IMR-90 (cell line): ENCODE data around the gene GBP6. TPM values are rescaled to one million over a fixed set of nuclear protein-coding genes. Genes with fewer than 3 reads are reported as not detected.

Experiments
- ATAC-seq: fragments of 200-7000 bp; cut with Tn5 transposase; 2 replicates; pipeline ENCODE4 v1.9.1; 2020; ENCODE audit warnings: low read depth, mild to moderate bottlenecking, moderate library complexity
- BruUV-seq: library from RNA; stranded (reverse); fragments of 400-500 nt; replicated peaks from 2 replicates; lab custom pipeline; 2021; lab: Mats Ljungman, UMichigan
- CTCF ChIA-PET: fragments of 300-600 bp; formaldehyde crosslinking; extraction: SDS; loops from one replicate; lab custom pipeline; 2021; ENCODE audit warnings: antibody characterized with exemption; lab: Yijun Ruan, JAX
- POLR2A ChIA-PET: fragments of 300-600 bp; sonication (Branson Sonifier 250); formaldehyde crosslinking; loops from one replicate; lab custom pipeline; 2022; ENCODE audit warnings: antibody characterized with exemption; ENCODE audit not compliant: unreplicated experiment; lab: Charles Lee
- DNase-seq: peaks from one replicate; pipeline ENCODE4 v3.0.0; 2013
- H2AFZ ChIP-seq: replicated peaks from 2 replicates; pipeline ENCODE3; 2013; ENCODE audit warnings: low read length, mild to moderate bottlenecking; ENCODE audit not compliant: poor library complexity
- H2AK5ac ChIP-seq: 2 replicates; pipeline ENCODE4 v1.6.1; 2013; ENCODE audit warnings: low read depth, low read length, inconsistent platforms
- H2AK9ac ChIP-seq: replicated peaks from 2 replicates; pipeline ENCODE3; 2013; ENCODE audit warnings: mild to moderate bottlenecking, low read depth, low read length, moderate library complexity; ENCODE audit not compliant: poor library complexity
- H2BK120ac ChIP-seq: 2 replicates; pipeline ENCODE4 v1.6.1; 2013; ENCODE audit warnings: low read depth, low read length, inconsistent platforms
- H2BK15ac ChIP-seq: 3 replicates; pipeline ENCODE4 v1.6.1; 2013; ENCODE audit warnings: low read depth, low read length, inconsistent platforms
- H2BK20ac ChIP-seq: 2 replicates; pipeline ENCODE4 v1.6.1; 2013; ENCODE audit warnings: low read depth, mild to moderate bottlenecking, inconsistent platforms, low read length, moderate library complexity
- H2BK5ac ChIP-seq: 2 replicates; pipeline ENCODE4 v1.6.1; 2013; ENCODE audit warnings: mild to moderate bottlenecking, low read depth, low read length, inconsistent platforms; ENCODE audit not compliant: poor library complexity, severe bottlenecking
- H3K14ac ChIP-seq: replicated peaks from 2 replicates; pipeline ENCODE4 v1.6.1; 2013; ENCODE audit warnings: low read depth, low read length, inconsistent platforms
- H3K18ac ChIP-seq: 2 replicates; pipeline ENCODE4 v1.6.1; 2013; ENCODE audit warnings: low read depth, low read length, control low read depth
- H3K23ac ChIP-seq: 2 replicates; pipeline ENCODE4 v1.6.1; 2013; ENCODE audit warnings: low read depth, low read length, inconsistent platforms
- H3K27ac ChIP-seq: 2 replicates; pipeline ENCODE4 v1.5.1; 2013; ENCODE audit warnings: mild to moderate bottlenecking, control low read depth, low read length; ENCODE audit not compliant: insufficient read depth
- H3K27me3 ChIP-seq: 2 replicates; pipeline ENCODE4 v1.6.1; 2013; ENCODE audit warnings: low read length; ENCODE audit not compliant: control insufficient read depth, insufficient read depth
- H3K36me3 ChIP-seq: 2 replicates; pipeline ENCODE4 v1.6.1; 2013; ENCODE audit warnings: low read length, mixed read lengths; ENCODE audit not compliant: control insufficient read depth, insufficient read depth
- H3K4ac ChIP-seq: 2 replicates; pipeline ENCODE4 v1.6.1; 2013; ENCODE audit warnings: low read depth, low read length, inconsistent platforms
- H3K4me1 ChIP-seq: 2 replicates; pipeline ENCODE4 v1.6.1; 2013; ENCODE audit warnings: low read length, mixed read lengths; ENCODE audit not compliant: control insufficient read depth, insufficient read depth
- H3K4me2 ChIP-seq: 2 replicates; pipeline ENCODE4 v1.6.1; 2013; ENCODE audit warnings: low read depth, mild to moderate bottlenecking, control low read depth, low read length, moderate library complexity
- H3K4me3 ChIP-seq: 2 replicates; pipeline ENCODE4 v1.5.1; 2013; ENCODE audit warnings: low read depth, mild to moderate bottlenecking, control low read depth, low read length, moderate library complexity; ENCODE audit not compliant: insufficient read depth
- H3K56ac ChIP-seq: 2 replicates; pipeline ENCODE4 v1.6.1; 2013; ENCODE audit warnings: low read length, inconsistent platforms; ENCODE audit not compliant: insufficient read depth; ENCODE audit errors: extremely low read depth
- H3K79me1 ChIP-seq, 2 experiments: 2 replicates each; pipeline ENCODE4 v1.6.1; 2013; ENCODE audit warnings: low read length in 2 of 2, inconsistent platforms in 1 of 2, low read depth in 1 of 2
- H3K9ac ChIP-seq: 2 replicates; pipeline ENCODE4 v1.6.1; 2013; ENCODE audit warnings: low read depth, low read length, control low read depth
- H3K9me1 ChIP-seq: 2 replicates; pipeline ENCODE4 v1.6.1; 2013; ENCODE audit warnings: low read length, inconsistent platforms; ENCODE audit not compliant: insufficient read depth
- H3K9me3 ChIP-seq: 2 replicates; pipeline ENCODE4 v1.6.1; 2013; ENCODE audit warnings: low read length; ENCODE audit not compliant: control insufficient read depth, insufficient read depth
- H4K20me1 ChIP-seq: 2 replicates; pipeline ENCODE4 v1.6.1; 2013; ENCODE audit warnings: low read length, inconsistent platforms; ENCODE audit not compliant: insufficient read depth
- H4K5ac ChIP-seq: 2 replicates; pipeline ENCODE4 v1.6.1; 2013; ENCODE audit warnings: mild to moderate bottlenecking, low read depth, low read length, control low read depth
- H4K8ac ChIP-seq, 2 experiments: 2 replicates each; pipeline ENCODE4 v1.6.1; 2013; ENCODE audit warnings: low read depth in 2 of 2, low read length in 2 of 2, control low read depth in 1 of 2, inconsistent platforms in 1 of 2
- H4K91ac ChIP-seq: 2 replicates; pipeline ENCODE4 v1.6.1; 2013; ENCODE audit warnings: low read depth, low read length, inconsistent platforms; ENCODE audit not compliant: insufficient read depth
- BHLHE40 ChIP-seq: fragments of 150-350 bp; IDR thresholded peaks from 2 replicates; pipeline ENCODE4 v1.6.1; 2016; ENCODE audit warnings: mild to moderate bottlenecking, low read depth, low read length
- CEBPB ChIP-seq: IDR thresholded peaks from 2 replicates; pipeline ENCODE4 v1.6.1; 2012; ENCODE audit warnings: low read depth, low read length, improper control_type of control experiment
- CHD1 ChIP-seq: IDR thresholded peaks from 2 replicates; pipeline ENCODE4 v1.6.1; 2012; ENCODE audit warnings: low read depth, low read length, improper control_type of control experiment
- CTCF ChIP-seq: conservative IDR thresholded peaks from 2 replicates; pipeline ENCODE4 v1.5.1; 2012; ENCODE audit warnings: mild to moderate bottlenecking, low read depth, low read length, improper control_type of control experiment
- FOS ChIP-seq: fragments of 150-350 bp; IDR thresholded peaks from 2 replicates; pipeline ENCODE4 v1.6.1; 2016; ENCODE audit warnings: low read depth, low read length
- MAFK ChIP-seq: IDR thresholded peaks from 2 replicates; pipeline ENCODE4 v1.6.1; 2012; ENCODE audit warnings: low read depth, low read length, improper control_type of control experiment
- RAD21 ChIP-seq: IDR thresholded peaks from 2 replicates; pipeline ENCODE4 v1.6.1; 2012; ENCODE audit warnings: low read length, improper control_type of control experiment
- RCOR1 ChIP-seq: IDR thresholded peaks from 2 replicates; pipeline ENCODE4 v1.6.1; 2012; ENCODE audit warnings: mild to moderate bottlenecking, low read length, improper control_type of control experiment; ENCODE audit not compliant: insufficient replicate concordance
- RFX5 ChIP-seq: IDR thresholded peaks from 2 replicates; pipeline ENCODE4 v1.8.0; 2012; ENCODE audit warnings: low read depth, mild to moderate bottlenecking, low read length, moderate library complexity
- SMC3 ChIP-seq: fragments of 150-350 bp; IDR thresholded peaks from 2 replicates; pipeline ENCODE4 v1.6.1; 2016; ENCODE audit warnings: low read depth, mild to moderate bottlenecking, antibody characterized with exemption, low read length, moderate library complexity
- USF2 ChIP-seq: fragments of 150-350 bp; IDR thresholded peaks from 2 replicates; pipeline ENCODE4 v1.6.1; 2017; ENCODE audit warnings: mild to moderate bottlenecking, antibody characterized with exemption, low read length, low read depth
- dilution Hi-C: fragments of 300-500 bp; cut with HindIII; formaldehyde crosslinking; loops from one replicate; pipeline ENCODE4 v1.14.3; 2018; ENCODE audit warnings: low sequenced_read_pairs; ENCODE audit not compliant: unreplicated experiment
- in situ Hi-C: fragments of 300-500 bp; cut with MboI; formaldehyde crosslinking; loops from 3 replicates; pipeline ENCODE4 v1.14.3; 2019; ENCODE audit warnings: low sequenced_read_pairs, inconsistent platforms, mixed read lengths
- intact Hi-C: fragments of 100-400 bp; cut with micrococcal nuclease; formaldehyde crosslinking; loops from 2 replicates; pipeline ENCODE4 v1.10.0; 2022
- polyA plus RNA-seq, 3 experiments: library from polyadenylated mRNA; depleted of rRNA; stranded (reverse); fragments of >200 nt; gene quantifications; 2 replicates each; pipeline ENCODE4 v1.2.3, GENCODE V29; 2012; ENCODE audit warnings: low replicate concordance in 1 of 3
- total RNA-seq: library from RNA; depleted of rRNA; stranded (reverse); fragments of >200 nt; gene quantifications from 2 replicates; pipeline ENCODE4 v1.2.3, GENCODE V29; 2012

GBP6 gene
- total and polyA plus RNA-seq, 2 of the 4 experiments (the other 2 are of a cell fraction) = not detected

- Histone ChIP-seq H3K9ac (no peak overlapping the region), H3K27ac (no peak overlapping the region), H3K56ac (no peak overlapping the region), H2BK120ac (no peak overlapping the region), H2AK5ac (no peak overlapping the region), H2AK9ac (no peak overlapping the region), H3K36me3 (no peaks in the 10 kb centered on the region), H3K4ac (no peak overlapping the region), H4K91ac (no peak overlapping the region), H2AFZ (no peak overlapping the region), H3K9me3 (no peaks in the 10 kb centered on the region), H3K14ac (no peak overlapping the region), H2BK5ac (no peak overlapping the region), H3K23ac (no peak overlapping the region), H4K5ac (no peak overlapping the region), H3K27me3 (no peaks in the 10 kb centered on the region), H3K79me1 (no peaks in the 10 kb centered on the region), H3K18ac (no peak overlapping the region), H3K9me1 (no peaks in the 10 kb centered on the region), H2BK15ac (no peak overlapping the region), H3K4me2 (no peak overlapping the region), H4K8ac (no peak overlapping the region), H3K4me3 (no peak overlapping the region), H2BK20ac (no peak overlapping the region), H4K20me1 (no peaks in the 10 kb centered on the region), H3K4me1 (no peaks in the 10 kb centered on the region)
- no peak for DNase-seq
- BruUV-seq = no TSS peak
- TF ChIP-seq CEBPB (no peak), RAD21 (no peak), RCOR1 (no peak), CHD1 (no peak), RFX5 (no peak), MAFK (no peak), SMC3 (no peak), CTCF (no peak), FOS (no peak), BHLHE40 (no peak), USF2 (no peak)
- CTCF ChIA-PET = no interaction called here
- dilution Hi-C loops (no loop called here), intact Hi-C loops (no loop called here), in situ Hi-C loops (no loop called here)
- ATAC-seq = no peak
- POLR2A ChIA-PET = no interaction called here
Observed at GRCh38 chr1:89335486-89335885, 28.4 kb upstream of the GBP6 start.
